GM18505 (cell line): ENCODE measurements around the gene SLC5A1.

Experiments used
- ATAC-seq: cut with Tn5 transposase; IDR thresholded peaks from one replicate; pipeline ENCODE4 v1.9.1; 2021; ENCODE audit not compliant: unreplicated experiment
- POLR2A ChIP-seq: IDR thresholded peaks from 4 replicates; pipeline ENCODE4 v1.6.1; 2011; ENCODE audit warnings: borderline replicate concordance; ENCODE audit not compliant: insufficient read depth, insufficient read length; ENCODE audit errors: extremely low read depth

SLC5A1 gene

DNA sequence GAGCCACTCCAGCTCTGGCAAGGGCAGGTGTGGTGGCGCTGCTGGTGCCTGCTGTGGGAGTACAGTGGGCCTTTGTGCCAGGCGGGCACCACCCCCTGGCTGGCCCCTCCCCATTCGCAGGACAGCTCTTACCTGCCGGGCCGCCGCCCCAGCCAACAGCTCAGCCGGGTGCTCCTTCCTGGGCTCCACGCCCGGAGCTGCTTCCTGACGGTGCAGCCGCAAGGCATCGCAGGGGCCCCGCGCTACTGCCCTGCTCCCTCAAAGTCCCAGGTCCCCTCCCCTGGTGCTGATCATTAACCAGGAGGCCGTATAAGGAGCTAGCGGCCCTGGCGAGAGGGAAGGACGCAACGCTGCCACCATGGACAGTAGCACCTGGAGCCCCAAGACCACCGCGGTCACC is at the start of gene SLC5A1:
Gene SLC5A1, plus strand, starts transcription at position 338 of the 400 bp plus-strand sequence. Its CDS starts 21 bp downstream, at position 359.
- no peak for TF ChIP-seq POLR2A
- no peak for ATAC-seq

DNA sequence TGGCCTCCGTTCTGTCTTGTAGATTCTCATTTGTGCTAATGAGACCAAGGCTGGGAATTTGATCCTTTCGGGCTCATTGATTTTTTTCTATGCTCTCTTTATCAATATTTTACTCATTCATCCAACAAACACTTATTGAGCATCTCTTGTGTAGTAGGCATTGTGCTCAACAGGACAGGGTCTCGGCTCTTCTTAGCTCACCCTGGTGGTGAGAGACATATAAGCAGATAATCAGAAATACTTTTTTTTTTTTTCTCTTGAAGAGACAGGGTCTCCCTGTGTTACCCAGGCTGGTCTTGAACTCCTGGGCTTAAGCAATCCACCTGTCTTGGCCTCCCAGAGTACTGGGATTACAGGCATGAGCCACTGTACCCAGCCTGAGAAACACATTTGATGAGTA is 48.0 kb upstream of the SLC5A1 start:
- ATAC-seq: no peak
- TF ChIP-seq POLR2A: no peak

- ATAC-seq: no peak
- no peak for TF ChIP-seq POLR2A
Measured at GRCh38 chr22:31995807-31996206, 47.3 kb upstream of the SLC5A1 start.

- no peak for ATAC-seq
- no peak for TF ChIP-seq POLR2A
Measured at GRCh38 chr22:31998784-31999385, 44.2 kb upstream of the SLC5A1 start.

DNA sequence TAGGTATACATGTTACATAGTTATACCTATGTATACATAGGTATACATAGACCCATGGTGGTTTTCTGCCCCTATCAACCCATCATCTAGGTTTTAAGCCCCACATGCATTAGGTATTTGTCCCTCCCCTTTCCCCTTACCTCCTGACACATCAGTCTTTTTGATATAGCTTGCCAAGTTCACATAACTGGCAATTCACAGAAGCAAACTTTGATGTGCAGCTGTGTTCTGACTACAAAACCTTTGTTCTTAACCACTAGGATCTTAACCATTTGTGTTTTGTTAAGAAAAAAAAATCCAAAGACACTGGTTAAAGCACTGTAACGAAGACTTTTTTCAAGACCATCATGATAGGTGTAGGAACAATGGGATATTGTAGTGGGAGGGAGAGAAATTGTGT is 42.9 kb upstream of the SLC5A1 start:
- no peak for TF ChIP-seq POLR2A
- no peak for ATAC-seq

- no peak for ATAC-seq
- no peak for TF ChIP-seq POLR2A
Measured at GRCh38 chr22:32005453-32005852, 37.6 kb upstream of the SLC5A1 start.

- TF ChIP-seq POLR2A: no peak
- no peak for ATAC-seq
Measured at GRCh38 chr22:32013200-32013599, 29.9 kb upstream of the SLC5A1 start.

- no peak for ATAC-seq
- no peak for TF ChIP-seq POLR2A
Measured at GRCh38 chr22:32016081-32016480, 27.0 kb upstream of the SLC5A1 start.

- TF ChIP-seq POLR2A: no peak
- no peak for ATAC-seq
Measured at GRCh38 chr22:32018056-32018455, 25.0 kb upstream of the SLC5A1 start.

GRCh38 chr22:32020117-32020516 is 22.9 kb upstream of the SLC5A1 start:
- no peak for TF ChIP-seq POLR2A

DNA sequence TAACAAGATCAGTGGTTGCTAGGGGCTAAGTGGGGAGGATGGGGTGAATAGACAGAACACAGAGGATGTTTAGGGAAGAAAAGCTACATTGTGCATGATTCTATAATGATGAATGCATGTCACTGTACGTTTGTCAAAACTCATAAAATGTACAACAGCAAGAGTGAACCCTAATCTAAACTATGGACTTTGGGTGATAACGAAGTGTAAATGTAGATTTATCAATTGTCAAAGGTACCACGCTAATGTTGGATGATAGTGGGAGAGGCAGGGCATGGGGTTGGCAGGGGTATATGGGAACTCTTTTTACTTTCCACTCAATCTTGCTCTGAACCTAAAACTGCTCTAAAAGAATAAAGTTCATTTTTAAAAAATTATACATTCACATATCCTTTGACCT is 21.3 kb upstream of the SLC5A1 start:
- ATAC-seq: no peak

More at GRCh38 chr22:32020117-32020516, 22.9 kb upstream of the SLC5A1 start:
- ATAC-seq: no peak

GRCh38 chr22:32023251-32023827 is 19.7 kb upstream of the SLC5A1 start:
- no peak for TF ChIP-seq POLR2A
- no peak for ATAC-seq

More for the DNA sequence above, 21.3 kb upstream of the SLC5A1 start:
- TF ChIP-seq POLR2A: no peak

DNA sequence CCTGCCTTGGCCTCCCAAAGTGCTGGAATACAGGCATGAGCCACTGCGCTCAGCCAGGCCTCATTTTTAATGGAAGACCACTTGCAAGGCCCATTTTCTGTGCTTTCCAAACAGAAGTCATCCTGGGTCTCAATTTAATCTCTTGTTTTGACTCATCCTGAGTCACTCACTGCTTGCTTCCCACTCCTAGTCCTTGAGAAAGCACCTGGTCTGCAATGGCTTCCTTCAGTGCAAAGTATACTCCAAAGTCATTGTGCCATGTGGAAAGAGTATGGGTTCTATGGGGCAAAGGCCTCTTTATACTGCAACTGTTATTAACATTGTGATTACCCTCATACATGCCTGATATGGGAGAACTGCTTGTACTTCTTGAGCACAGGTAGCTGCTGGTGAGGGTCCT is 18.3 kb upstream of the SLC5A1 start:
- ATAC-seq: no peak
- no peak for TF ChIP-seq POLR2A

- no peak for ATAC-seq
- no peak for TF ChIP-seq POLR2A
Measured at GRCh38 chr22:32030518-32031247, 12.4 kb upstream of the SLC5A1 start.

DNA sequence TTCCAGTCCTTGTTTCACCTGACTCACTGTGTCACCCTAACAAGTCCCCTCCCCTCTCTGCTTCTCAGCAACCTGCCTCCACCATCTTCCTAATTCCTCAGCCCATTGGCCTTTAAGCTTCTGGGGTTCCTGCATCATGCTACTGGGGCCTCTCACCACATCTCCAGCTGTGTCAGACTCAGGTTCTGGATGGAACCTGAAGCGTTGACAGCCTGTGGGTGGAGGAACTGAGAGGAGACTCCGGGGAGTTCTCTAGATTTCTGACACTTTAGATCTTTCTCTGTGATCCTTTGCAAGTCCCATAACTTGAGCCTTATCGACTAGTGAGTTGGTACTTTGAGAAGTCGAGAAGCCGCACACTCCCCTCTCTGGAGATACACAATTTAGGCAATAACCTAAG is 11.6 kb upstream of the SLC5A1 start:
- no peak for ATAC-seq
- TF ChIP-seq POLR2A: no peak

GRCh38 chr22:32034275-32034674 is 8.8 kb upstream of the SLC5A1 start:
- no peak for TF ChIP-seq POLR2A

More at GRCh38 chr22:32034275-32034674, 8.8 kb upstream of the SLC5A1 start:
- ATAC-seq: no peak
